NCI-H774 (cell line): ENCODE data around the gene SLC38A4.
"Not testable (repeated sequence)": the region's sequence is repeated elsewhere in the genome, so short reads cannot be mapped to it uniquely, and the experiment has no call there.

Experiments used
- DNase-seq: peaks from one replicate; lab custom pipeline; 2025; lab: John Stamatoyannopoulos, UW

Gene SLC38A4

DNA sequence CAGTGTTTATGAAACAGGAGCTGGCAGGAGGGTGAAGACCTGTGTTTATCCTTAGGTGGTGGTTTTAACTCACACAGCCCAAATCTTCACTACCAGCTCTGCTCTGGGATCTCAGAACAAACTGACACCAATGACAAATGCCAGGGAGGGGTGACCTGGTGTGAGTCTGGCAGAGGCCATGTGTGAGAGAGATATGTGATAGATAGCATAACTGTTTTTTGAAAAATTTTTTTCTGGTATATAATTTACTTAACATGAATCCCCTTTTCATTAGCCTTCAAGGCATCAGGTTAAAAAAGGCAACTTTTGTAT is 51.5 kb downstream of the SLC38A4 start:
- DNase-seq = no peak

- no peak for DNase-seq
Measured at GRCh38 chr12:46773586-46774321, 52.0 kb downstream of the SLC38A4 start.

DNA sequence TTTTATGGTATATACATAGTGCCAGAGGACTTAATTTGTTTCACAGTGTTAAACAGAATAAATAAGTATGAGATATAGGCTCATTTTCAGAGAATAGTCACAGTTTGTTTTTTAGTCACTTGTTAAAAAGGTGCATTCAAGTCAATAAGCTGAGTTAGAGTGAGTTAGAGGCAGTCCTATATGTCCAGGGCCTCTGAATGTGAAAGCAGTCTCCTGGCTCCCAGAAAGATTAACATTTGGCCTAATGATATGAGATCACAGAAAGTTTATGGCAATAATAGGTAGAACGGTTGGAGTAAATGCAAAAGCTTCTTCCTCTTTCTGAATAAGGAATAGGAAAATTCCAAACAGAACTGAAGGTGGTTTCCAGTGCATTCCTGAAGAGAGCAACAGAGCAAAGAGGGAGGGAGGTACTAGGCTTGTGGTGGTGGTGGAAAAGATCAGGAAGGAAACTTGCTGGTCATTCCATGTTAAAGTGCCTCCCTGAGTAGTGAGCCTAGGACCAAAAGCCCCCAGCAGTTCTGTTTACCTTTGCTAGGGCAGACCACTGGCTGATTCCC is 54.4 kb downstream of the SLC38A4 start:
- no peak for DNase-seq

DNA sequence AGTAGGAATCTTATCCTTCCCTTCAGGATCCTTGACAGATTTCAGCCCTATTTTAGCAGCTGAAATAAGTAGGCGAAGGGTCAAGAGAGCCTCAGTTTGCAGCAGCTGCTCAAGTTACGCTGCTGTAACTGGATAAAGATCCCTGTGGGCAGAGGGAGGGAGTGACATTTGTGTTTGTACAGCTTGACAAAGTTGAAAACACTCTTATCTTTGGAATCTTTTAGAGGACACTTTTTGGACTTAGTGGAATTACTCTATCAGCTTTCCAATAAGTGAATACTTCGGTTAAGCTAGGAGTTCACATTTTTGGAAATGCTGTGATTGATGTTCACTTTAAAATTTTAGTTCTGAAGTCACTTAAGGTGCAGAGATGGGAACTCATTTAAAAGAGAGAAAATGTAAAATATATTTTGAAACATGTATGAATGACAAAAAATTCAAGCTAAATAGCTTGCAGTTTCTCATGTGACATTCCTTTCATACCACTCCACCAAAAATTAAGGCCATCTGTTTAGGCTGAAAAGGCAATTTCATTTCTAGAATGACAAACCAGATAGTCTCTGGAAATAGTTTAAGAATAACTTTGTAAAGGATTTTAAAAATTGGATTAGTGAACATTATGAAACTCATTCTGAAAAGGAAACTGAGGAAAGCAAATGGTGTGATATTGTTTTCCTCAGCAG is 55.2 kb downstream of the SLC38A4 start:
- DNase-seq = no peak

GRCh38 chr12:46764005-46764404 is 61.8 kb downstream of the SLC38A4 start:
- no peak for DNase-seq

GRCh38 chr12:46763230-46763629 is 62.6 kb downstream of the SLC38A4 start:
- DNase-seq = no peak

DNA sequence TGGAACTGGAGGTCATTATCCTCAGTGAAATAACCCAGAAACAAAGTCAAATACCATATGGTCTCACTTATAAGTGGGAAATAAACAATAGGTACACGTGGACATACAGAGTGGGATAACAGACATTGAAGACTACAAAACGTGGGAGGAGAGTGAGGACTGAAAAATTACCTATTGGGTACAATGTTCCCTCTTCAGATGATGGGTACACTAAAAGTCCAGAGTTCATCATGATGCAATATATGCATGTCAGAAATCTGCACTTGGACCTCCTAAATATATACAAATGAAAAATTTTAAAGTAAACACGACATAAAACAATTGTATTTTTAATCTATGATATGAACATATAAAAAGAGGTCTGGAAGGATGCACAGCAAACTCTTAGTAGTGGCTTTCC is 71.2 kb downstream of the SLC38A4 start:
- DNase-seq = no peak

GRCh38 chr12:46752396-46752795 is 73.4 kb downstream of the SLC38A4 start:
- DNase-seq = no peak

DNA sequence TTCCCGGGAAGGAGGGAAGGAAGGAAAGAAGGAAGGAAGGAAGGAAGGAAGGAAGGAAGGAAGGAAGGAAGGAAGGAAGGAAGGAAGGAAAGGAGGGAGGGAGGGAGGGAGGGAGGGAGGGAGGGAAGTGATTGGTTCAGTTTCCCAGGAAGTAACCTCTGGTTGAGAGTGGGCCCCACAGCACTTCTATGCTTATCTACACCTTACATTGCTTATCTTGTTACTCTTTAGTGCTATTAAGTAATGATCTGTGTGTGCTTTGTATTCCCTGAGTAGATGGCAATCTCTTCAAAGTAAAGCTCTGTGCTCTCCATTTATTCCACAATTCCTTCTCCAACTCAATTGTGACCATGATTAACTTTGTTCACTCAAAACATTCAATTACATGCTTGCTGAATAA is 74.6 kb downstream of the SLC38A4 start:
- no peak for DNase-seq

GRCh38 chr12:46749322-46749721 is 76.5 kb downstream of the SLC38A4 start:
- no peak for DNase-seq

DNA sequence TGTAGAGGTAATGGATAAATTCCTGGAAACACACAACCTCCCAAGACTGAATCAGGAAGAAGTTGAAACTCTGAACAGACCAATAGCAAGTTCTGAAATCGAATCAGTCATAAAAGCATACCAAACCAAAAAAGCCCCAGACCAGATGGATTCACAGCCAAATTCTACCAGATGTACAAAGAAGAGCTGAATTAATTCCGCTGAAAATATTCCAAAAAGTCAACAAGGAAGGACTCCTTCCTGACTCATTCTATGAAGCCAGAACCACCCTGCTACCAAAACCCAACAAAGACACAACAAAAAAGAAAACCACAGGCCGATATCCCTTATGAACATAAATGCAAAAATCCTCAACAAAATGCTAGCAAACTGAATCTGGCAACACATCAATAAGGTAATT is 81.5 kb downstream of the SLC38A4 start:
- DNase-seq = no peak

GRCh38 chr12:46743456-46743855 is 82.3 kb downstream of the SLC38A4 start:
- DNase-seq = no peak

DNA sequence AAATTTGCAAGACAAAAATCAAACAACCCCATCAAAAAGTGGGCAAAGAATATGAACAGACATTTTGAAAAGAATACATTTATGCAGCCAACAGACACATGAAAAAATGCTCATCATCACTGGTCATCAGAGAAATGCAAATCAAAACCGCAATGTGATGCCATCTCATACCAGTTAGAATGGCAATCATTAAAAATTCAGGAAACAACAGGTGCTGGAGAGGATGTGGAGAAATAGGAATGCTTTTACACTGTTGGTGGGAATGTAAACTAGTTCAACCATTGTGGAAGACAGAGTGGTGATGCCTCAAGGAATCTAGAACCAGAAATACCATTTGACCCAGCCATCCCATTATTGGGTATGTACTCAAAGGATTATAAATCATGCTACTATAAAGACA is 83.5 kb downstream of the SLC38A4 start:
- not testable (repeated sequence) for DNase-seq

DNA sequence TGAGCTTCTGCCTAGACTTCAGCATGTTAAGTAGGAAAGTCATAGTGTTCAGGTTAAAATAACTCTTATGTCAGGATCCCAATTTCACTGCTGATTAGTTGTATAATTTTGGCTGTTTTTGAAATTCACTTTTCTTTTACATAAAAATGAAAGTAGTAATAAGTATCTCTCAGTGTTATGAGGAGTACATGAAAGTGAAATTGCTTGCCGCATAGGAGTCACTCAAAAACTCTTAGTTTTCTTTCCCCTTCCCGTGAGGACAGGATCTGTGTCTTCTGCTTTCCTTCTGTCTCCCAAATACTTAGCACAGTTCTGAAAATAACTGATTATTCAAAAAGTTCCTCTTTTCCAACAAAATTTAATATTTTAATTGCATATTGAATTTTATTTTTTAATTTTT is 100.5 kb downstream of the SLC38A4 start:
- no peak for DNase-seq

DNA sequence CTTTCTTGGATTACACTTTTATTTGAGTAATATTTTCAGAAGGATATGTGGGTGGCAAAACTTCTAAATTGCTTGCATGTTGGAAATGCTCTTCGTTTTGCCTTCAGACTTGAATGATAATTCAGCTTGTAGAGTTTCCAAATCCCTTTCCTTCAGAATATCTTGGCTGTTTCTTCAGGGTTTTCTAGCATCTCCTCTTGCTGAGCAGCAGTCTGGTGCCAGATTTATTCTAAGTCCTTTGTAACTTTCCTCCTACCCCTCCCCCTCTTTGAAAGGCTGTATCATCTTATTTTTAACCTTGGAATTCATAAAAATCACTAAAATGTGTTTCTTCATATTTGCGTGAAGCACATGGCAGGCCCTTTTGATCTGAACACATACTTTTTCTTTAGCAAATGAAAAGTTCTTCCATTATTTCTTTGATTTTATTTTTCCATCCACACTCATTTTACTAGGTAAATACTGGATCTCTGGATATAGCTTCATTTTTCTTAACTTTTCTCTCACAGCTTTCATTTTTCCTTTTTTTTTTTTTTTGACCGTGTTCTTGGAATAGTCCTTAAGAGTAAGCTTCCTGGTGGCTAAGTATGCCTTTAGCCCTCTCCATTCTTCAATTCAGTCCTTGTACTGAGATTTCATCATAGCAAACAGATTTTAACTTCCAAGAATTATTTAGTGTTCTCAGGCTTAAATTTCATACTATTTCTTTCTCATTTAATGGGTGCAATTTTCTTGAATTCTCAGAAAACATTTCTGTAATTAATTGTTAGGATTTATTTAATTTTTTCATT is 102.0 kb downstream of the SLC38A4 start:
- DNase-seq = no peak

DNA sequence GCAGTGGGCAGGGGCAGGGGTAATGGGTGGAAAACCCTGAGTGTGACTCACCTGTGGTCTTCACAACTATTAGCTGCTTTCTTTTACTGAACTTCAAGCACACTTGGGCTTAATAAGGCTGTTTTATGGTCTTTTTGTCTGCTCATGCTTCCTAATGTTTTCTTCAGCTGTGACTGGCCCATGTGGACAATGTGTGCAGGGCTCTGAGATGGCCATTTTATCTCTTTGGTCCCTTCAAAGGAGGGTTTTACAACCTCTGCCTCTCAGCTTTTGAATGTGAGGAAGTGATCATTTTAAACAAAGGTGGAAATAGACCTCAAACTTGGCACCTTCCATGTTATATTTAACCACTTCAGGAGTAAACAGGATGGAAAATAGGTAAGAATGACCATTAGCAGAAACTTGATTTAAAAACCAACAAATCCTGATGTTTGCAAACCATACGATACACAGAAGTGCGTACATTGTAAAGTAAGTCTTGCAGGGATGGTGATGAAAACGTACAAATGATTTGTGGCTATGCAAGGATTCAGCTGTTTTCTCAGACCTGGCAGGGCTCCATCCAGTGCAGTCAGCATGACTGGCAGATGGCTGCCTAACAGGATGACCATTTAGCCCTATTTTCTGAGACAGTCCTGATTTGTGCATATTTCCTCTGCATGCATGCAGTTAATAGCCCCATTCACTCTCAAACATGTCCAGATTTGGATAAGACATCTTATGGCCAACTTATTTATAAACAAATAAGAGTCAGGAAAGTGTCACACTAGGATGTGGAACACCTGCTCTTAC is 103.2 kb downstream of the SLC38A4 start:
- DNase-seq = peak; percentile 58

DNA sequence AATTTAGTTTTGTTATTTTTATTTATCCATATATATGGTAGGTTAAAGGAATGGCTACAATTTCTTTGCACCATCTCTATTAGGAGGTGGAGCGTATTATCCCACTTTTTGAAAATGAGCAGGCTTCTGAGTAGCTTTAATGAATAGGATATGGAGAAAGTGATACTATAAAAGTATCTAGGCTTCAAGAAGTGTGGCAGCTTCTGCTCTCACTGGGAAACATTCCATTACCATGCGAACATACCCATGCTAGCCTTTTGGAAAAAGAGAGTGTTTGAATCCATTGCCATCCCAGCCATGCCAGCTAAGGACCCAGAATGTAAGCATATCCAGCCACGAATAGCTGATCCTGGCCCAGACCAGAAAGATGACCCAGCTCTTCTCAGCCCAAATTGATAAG is 107.3 kb downstream of the SLC38A4 start:
- no peak for DNase-seq

DNA sequence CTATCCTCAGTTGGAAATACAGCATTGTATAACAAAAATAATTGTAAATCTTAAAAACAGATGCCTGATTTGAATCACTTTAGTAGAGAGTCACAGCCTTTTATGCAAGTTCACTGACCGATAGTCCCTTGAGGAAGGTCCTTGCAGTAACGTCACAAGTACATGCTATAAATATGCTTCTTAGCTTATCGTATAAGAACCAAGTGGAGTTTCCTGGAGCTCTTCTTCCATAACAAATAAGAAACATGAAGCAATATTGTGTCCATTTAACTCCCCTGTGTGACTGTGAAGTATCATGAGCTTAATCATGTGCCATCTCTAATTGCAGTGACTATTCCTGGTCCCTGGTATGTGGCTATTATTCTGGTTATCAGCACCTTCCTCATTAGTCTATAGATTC is 107.9 kb downstream of the SLC38A4 start:
- DNase-seq = no peak

DNA sequence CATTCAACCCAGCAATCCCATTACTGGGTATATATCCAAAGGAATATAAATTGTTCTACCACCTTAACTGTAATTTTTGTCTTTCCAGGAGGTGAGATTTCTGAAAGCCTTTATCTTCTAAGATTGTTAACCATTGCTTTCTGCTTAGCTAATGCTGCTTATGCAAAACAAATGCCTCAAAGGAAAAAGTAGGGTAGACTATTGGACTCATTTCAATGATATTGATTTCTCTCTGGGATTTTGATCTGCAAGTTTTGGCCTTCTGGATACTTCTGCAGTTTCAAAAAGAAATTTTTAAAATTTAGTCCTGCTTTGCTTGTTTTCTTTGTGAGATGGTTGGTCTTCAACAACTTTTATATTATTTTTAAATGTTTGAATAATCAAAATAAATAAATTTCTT is 108.6 kb downstream of the SLC38A4 start:
- no peak for DNase-seq
